Aorta (tissue), 5 donors: Measurements from ENCODE around the gene CD163. TPM values are rescaled to one million over a fixed set of nuclear protein-coding genes. Genes with fewer than 3 reads are reported as not detected.

Experiments
- ATAC-seq: fragments of 200-7000 bp; cut with Tn5 transposase; one replicate; pipeline ENCODE4 v1.9.1; 2022; ENCODE audit warnings: moderate library complexity; ENCODE audit not compliant: low FRiP score
- DNase-seq, 2 donors: peaks; one replicate each; pipeline ENCODE4 v3.0.0-alpha.2; 2020
- H3K27ac ChIP-seq, 2 donors: one replicate each; pipeline ENCODE4 v1.5.1; 2013; ENCODE audit warnings: low read length in 2 of 2, mild to moderate bottlenecking in 2 of 2, moderate library complexity in 2 of 2, control low read depth in 1 of 2, inconsistent platforms in 1 of 2, low read depth in 1 of 2
- H3K27me3 ChIP-seq, 2 donors: one replicate each; pipeline ENCODE4 v1.6.1; 2013; ENCODE audit warnings: control low read depth in 1 of 2, low read length in 1 of 2, mild to moderate bottlenecking in 1 of 2, moderate library complexity in 1 of 2; ENCODE audit not compliant: insufficient read depth in 2 of 2, control insufficient read depth in 1 of 2
- H3K36me3 ChIP-seq, 2 donors: one replicate each; pipeline ENCODE4 v1.6.1; 2013; ENCODE audit warnings: control low read depth in 1 of 2, low read length in 1 of 2, mild to moderate bottlenecking in 1 of 2; ENCODE audit not compliant: insufficient read depth in 2 of 2, control insufficient read depth in 1 of 2
- H3K4me1 ChIP-seq, 2 donors: one replicate each; pipeline ENCODE4 v1.6.1; 2013; ENCODE audit warnings: low read length in 2 of 2, control low read depth in 1 of 2, mild to moderate bottlenecking in 1 of 2, moderate library complexity in 1 of 2; ENCODE audit not compliant: insufficient read depth in 2 of 2, control insufficient read depth in 1 of 2
- H3K4me3 ChIP-seq, 2 donors: one replicate each; pipeline ENCODE4 v1.5.1; 2013; ENCODE audit warnings: low read length in 2 of 2, control low read depth in 1 of 2, mild to moderate bottlenecking in 1 of 2
- H3K9me3 ChIP-seq: one replicate; pipeline ENCODE4 v1.6.1; 2013; ENCODE audit warnings: mild to moderate bottlenecking, low read length; ENCODE audit not compliant: control insufficient read depth
- WGBS, 2 donors: extraction: QIAGEN DNeasy Blood & Tissue Kit; methylation state at CpG; one replicate each; pipeline ENCODE4 v1.1.7; 2013; 5-methylcytosine and 5-hydroxymethylcytosine counted together
- intact Hi-C, 2 donors: fragments of 100-400 bp; cut with DNase I; formaldehyde crosslinking; loops; one replicate each; pipeline versions ENCODE4 v1.14.2 to v1.15.0; 2022
- polyA plus RNA-seq, 2 donors: library from polyadenylated mRNA; stranded (reverse); fragments of 200-250 nt; gene quantifications; one replicate each; pipeline ENCODE4 v1.2.3, GENCODE V29; 2013
- total RNA-seq, 2 donors: library from RNA; stranded (reverse); fragmentation: NEBNext Ultra II Directional; extraction: Animal tissue kit (Norgen Biotek cat#: 25700); gene quantifications; one replicate each; pipeline ENCODE4 v1.2.1, GENCODE V29; 2021
- donor health status: healthy with polysubstance abuse.
- donor health status: Bipolar disorder and iron deficiency.
- donor health status: DM: no; HTN: no; CAD: no.
- donor health status: DM: no; HTN: no; CAD: no.
- donor health status: DM: yes; HTN: yes; CAD: no.

CD163 gene
- total and polyA plus RNA-seq, 4 donors = 22.3 to 308 (median 183) TPM

DNA sequence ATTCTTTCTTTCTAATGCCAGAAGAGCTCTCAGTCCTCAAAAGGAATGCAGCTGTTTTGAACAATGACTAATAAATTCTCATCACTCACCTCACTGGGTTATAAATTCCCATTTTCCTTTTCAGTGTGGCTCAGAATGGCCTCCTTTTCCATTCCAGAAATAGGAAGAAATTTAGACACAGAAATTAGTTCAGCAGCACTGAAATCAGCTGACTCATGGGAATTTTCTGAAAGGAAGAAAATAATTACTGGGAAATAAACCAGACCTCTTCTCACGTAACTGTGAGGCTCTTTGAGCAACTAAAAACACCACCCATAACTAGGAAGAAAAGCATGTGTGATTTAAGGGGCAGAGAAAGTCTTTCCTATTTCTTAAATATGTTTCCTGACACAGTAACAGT, 23.8 kb downstream of the CD163 start:
- intact Hi-C loops = no loop called here
- peaks cover 1% of the 10 kb centered on the region for H3K9me3 ChIP-seq
- WGBS, 2 donors = 3% methylated on average over 1 of the region's 1 CpG
- no peaks in the 10 kb centered on the region for H3K36me3 ChIP-seq
- no peak overlapping the region for H3K27ac ChIP-seq
- H3K4me3 ChIP-seq = no peak overlapping the region
- H3K4me1 ChIP-seq = no peaks in the 10 kb centered on the region
- no peaks in the 10 kb centered on the region for H3K27me3 ChIP-seq
- ATAC-seq (no peak), DNase-seq (no peak)

- 80 to 83% methylated on average over 6 of the region's 6 CpGs for WGBS, 2 donors
- ATAC-seq (no peak), DNase-seq (no peak)
- no peaks in the 10 kb centered on the region for H3K4me1 ChIP-seq
- H3K9me3 ChIP-seq = peaks cover 2% of the 10 kb centered on the region
- no peaks in the 10 kb centered on the region for H3K36me3 ChIP-seq
- H3K27me3 ChIP-seq = no peaks in the 10 kb centered on the region
- H3K4me3 ChIP-seq = no peak overlapping the region
- H3K27ac ChIP-seq = no peak overlapping the region
- intact Hi-C loops = no loop called here
Observed at GRCh38 chr12:7472060-7472459, 31.5 kb downstream of the CD163 start.

DNA sequence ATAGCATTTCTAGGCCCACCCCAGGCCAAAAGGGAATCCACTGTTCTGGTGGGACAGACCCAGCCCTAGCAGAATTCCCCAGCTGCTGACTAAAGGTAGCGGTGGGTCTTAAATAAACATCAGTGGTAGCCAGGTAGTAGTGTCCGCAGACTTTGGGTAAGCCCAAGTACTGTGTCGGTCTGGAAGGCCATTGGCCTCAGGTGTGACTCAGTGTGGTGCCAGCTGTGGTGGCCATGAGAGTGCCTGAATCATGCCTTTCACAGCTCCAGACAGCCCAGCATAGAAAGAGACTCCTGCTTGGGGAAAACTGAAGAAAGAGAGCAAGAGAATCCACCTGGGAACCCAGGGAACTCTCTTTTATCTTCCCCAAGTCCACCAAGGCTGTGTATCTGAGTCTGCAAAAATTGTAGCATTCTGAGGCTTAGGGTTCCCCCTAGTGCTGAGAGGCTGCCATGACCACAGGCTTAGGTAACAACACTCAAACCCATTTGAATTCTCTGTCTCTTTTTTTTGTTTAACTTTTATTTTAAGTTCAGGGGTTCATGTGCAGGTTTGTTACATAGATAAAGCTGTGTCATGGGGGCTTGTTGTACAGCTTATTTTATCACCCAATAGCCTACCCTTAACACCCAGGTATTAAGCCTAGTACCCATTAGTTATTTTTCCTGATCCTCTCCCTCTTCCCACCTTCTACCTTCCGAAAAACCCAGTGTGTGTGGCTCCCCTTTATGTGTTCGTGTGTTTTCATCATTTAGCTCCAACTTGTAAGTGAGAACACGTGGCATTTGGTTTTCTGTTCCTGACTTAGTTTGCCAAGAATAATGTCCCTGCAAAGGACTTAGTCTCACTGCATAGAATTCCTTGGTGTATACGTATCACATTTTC, 43.0 kb downstream of the CD163 start:
- intact Hi-C loops = no loop called here
- no peak overlapping the region for H3K27ac ChIP-seq
- H3K4me3 ChIP-seq = no peak overlapping the region
- DNase-seq (no peak), ATAC-seq (peak; percentile 81)
- H3K4me1 ChIP-seq = no peaks in the 10 kb centered on the region
- H3K27me3 ChIP-seq = no peaks in the 10 kb centered on the region
- no peaks in the 10 kb centered on the region for H3K36me3 ChIP-seq
- WGBS, 2 donors = 62 to 69% methylated on average over 7 of the region's 7 CpGs
- peaks cover 1% of the 10 kb centered on the region for H3K9me3 ChIP-seq

DNA sequence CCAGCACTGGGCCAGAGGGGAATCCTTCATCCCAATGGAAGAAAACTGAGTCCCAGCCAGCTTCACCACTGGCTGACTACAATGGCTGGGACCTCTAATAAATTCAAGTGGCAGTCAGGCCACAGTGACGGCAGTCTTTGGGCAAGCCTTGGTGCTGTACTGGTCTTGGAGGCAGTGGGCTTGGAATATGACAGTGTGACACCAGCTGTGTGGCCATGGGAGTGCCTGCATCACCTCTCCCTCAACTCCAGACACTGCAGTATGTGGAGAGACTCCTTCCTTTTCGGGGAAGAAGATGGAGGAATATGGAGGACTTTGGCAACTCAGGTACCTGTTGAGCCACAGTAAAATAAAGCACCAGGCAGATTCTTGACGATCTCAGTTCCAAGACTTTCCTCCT, 43.6 kb downstream of the CD163 start:
- Histone ChIP-seq H3K4me1 (no peaks in the 10 kb centered on the region), H3K36me3 (no peaks in the 10 kb centered on the region), H3K4me3 (no peak overlapping the region), H3K27me3 (no peaks in the 10 kb centered on the region), H3K9me3 (peaks cover 1% of the 10 kb centered on the region), H3K27ac (no peak overlapping the region)
- DNase-seq = no peak
- WGBS, 2 donors = 79 to 81% methylated on average over 3 of the region's 3 CpGs
- intact Hi-C loops = no loop called here
- ATAC-seq = peak; percentile 19

DNA sequence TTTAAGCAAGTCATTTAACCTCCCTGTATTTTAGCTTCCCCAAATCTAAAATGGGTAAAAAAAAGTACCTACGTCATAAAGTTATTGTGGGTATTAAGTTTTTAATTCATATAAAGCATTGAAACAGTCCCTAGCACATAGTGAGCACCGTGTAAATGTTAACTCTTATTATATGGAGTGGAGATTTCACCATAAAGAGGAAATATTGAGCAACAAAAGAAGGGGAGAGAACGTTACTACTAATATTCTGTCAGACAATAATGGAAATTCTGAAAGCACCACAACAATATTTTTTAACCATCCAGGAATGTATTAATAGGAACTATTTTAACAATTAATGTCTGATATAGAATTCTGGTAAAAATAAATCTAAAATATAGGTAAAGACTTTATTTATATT, 51.8 kb downstream of the CD163 start:
- WGBS, 2 donors = 71 to 73% methylated on average over 3 of the region's 3 CpGs
- intact Hi-C loops = no loop called here

DNA sequence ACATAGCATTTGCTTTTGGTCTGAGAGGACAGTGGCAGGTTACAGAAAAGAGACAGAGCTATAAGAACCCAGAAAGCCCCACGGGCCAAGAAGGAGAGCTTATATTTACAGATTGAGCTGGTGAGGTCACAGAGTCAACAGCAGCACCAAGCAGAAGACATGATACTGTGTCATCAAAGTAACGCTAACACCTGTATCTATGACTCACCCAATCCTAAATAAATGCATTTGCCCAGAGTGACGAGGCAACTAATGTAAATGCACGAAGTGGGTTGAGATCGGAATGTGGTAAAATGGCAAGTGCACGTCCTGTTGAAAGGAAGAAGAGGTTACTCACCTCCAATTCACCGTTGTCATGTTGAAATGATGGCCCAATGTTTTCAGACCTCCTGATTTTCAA, 52.9 kb downstream of the CD163 start:
- no peak overlapping the region for H3K4me3 ChIP-seq
- intact Hi-C loops = no loop called here
- H3K27ac ChIP-seq = no peak overlapping the region
- no peaks in the 10 kb centered on the region for H3K4me1 ChIP-seq
- H3K36me3 ChIP-seq = no peaks in the 10 kb centered on the region
- WGBS, 2 donors = 80 to 86% methylated on average over 7 of the region's 7 CpGs
- H3K9me3 ChIP-seq = no peaks in the 10 kb centered on the region
- no peaks in the 10 kb centered on the region for H3K27me3 ChIP-seq
- ATAC-seq (no peak), DNase-seq (no peak)

More for the DNA sequence above, 51.8 kb downstream of the CD163 start:
- Histone ChIP-seq H3K27me3 (no peaks in the 10 kb centered on the region), H3K9me3 (no peaks in the 10 kb centered on the region), H3K36me3 (no peaks in the 10 kb centered on the region), H3K27ac (no peak overlapping the region), H3K4me1 (no peaks in the 10 kb centered on the region), H3K4me3 (no peak overlapping the region)
- DNase-seq (no peak), ATAC-seq (no peak)

DNA sequence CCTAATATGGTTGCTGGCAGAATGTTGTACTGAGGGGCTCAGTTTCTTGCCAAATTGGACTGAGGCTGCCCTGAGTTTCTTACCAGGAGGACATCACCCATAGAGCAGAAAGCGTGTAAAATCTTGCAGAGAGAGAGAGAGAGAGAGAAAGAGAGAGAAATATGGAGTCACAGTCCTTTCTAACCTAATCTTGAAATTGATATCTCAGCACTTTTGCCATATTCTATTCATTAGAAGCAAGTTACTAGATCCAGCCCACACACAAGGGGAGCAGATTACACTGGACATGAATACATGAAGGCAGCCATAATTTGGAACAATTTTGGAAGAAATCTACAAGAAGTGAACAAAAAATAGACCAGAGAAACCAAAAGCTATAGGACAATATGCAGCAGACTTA, 55.5 kb downstream of the CD163 start:
- no peak for DNase-seq
- WGBS, 2 donors = 72 to 75% methylated on average over 1 of the region's 1 CpG
- intact Hi-C loops = no loop called here
- Histone ChIP-seq H3K9me3 (no peaks in the 10 kb centered on the region), H3K27me3 (no peaks in the 10 kb centered on the region), H3K36me3 (no peaks in the 10 kb centered on the region), H3K27ac (no peak overlapping the region), H3K4me3 (no peak overlapping the region), H3K4me1 (no peaks in the 10 kb centered on the region)
- ATAC-seq = no peak

DNA sequence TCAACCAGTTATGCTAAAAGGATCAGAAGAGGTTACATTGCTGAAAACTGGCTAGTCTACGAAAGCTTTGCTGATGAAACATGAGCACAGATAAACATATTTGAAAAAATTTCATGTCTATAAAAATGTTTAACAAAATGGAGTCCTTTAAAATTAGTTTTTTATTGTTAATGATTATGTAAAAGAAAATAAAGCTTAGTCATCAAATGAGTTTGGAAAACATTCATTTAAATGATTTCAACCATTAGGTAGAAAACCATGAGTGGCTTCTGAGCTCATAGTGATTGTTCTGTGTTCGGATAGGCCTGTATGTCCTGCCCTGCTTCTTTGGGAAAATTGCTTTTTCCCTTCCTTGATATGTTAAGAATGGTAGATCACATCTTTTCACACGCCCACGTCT, 59.0 kb downstream of the CD163 start:
- Histone ChIP-seq H3K27ac (no peak overlapping the region), H3K4me1 (no peaks in the 10 kb centered on the region), H3K27me3 (no peaks in the 10 kb centered on the region), H3K36me3 (no peaks in the 10 kb centered on the region), H3K9me3 (no peaks in the 10 kb centered on the region), H3K4me3 (no peak overlapping the region)
- WGBS, 2 donors = 62 to 63% methylated on average over 4 of the region's 4 CpGs
- intact Hi-C loops = no loop called here
- DNase-seq (no peak), ATAC-seq (no peak)

GRCh38 chr12:7444076-7444475, 59.5 kb downstream of the CD163 start, which contains the start of gene CD163L1:
CD163L1 (minus strand) TSS chr12:7444153; CDS start chr12:7444127, 26 bp downstream.
- WGBS, 2 donors = 31 to 33% methylated on average over 2 of the region's 2 CpGs
- H3K9me3 ChIP-seq = no peaks in the 10 kb centered on the region
- H3K4me1 ChIP-seq = no peaks in the 10 kb centered on the region
- ATAC-seq = no peak
- DNase-seq = no peak
- no peaks in the 10 kb centered on the region for H3K27me3 ChIP-seq
- no peak within 1 kb of the TSS for H3K4me3 ChIP-seq
- intact Hi-C loops = no loop called here
- no peak within 1 kb of the TSS for H3K27ac ChIP-seq
- H3K36me3 ChIP-seq = no peaks in the 10 kb centered on the region
